Tibial nerve (tissue), 4 donors: Measurements from ENCODE around the gene HACE1.

Experiments used
- CTCF ChIP-seq, 5 experiments: fragments of 200-600 bp in 3 of 5; fragments of 450-650 bp in 2 of 5; sonication (generic) in 3 of 5; IDR thresholded peaks; one replicate each; pipeline ENCODE4 v1.5.1; 2016 to 2019; ENCODE audit warnings: antibody characterized with exemption in 5 of 5, mild to moderate bottlenecking in 3 of 5, moderate library complexity in 2 of 5
- EP300 ChIP-seq, 2 donors: sonication (generic); formaldehyde crosslinking; IDR thresholded peaks; one replicate each; pipeline ENCODE4 v1.6.1; 2017; ENCODE audit warnings: antibody characterized with exemption in 2 of 2, mild to moderate bottlenecking in 1 of 2
- POLR2A ChIP-seq, 2 donors: fragments of 450-650 bp; IDR thresholded peaks; one replicate each; pipeline ENCODE4 v1.6.1; 2017; ENCODE audit warnings: antibody characterized with exemption in 2 of 2, mild to moderate bottlenecking in 2 of 2, moderate library complexity in 2 of 2

DNA sequence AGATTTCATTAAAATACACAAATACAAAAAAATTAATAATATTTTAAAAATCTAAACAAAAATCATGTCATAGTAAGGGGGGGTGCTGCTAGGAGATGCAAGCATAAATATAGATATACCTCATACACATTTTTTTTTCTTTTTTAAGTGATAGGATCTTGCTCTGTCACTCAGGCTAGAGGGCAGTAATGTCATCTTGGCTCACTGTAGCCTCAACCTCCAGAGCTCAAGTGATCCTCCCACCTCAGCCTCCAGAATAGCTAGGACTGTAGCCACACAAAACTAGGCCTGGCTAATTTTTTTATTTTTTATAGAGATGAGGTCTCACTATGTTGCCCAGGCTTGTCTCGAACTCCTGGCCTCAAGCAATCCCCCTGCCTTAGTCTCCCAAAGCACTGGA is 90.8 kb downstream of the HACE1 start:
- TF ChIP-seq EP300 (IDR thresholded peaks at IDR 0.05) (no peak), CTCF (IDR thresholded peaks at IDR 0.05) (no peak), POLR2A (IDR thresholded peaks at IDR 0.05) (no peak)
